Measurements from ENCODE around the gene PRSS8. TPM values are rescaled to one million over a fixed set of nuclear protein-coding genes. Genes with fewer than 3 reads are reported as not detected.
"Not testable (repeated sequence)": the region's sequence is repeated elsewhere in the genome, so short reads cannot be mapped to it uniquely, and the experiment has no call there.

The PRSS8 gene
- total RNA-seq, 1 donor from 2014 or later = 84.7 TPM

- Mint-ChIP-seq H3K4me3 (no peak overlapping the region), H3K36me3 (peaks cover 4% of the 10 kb centered on the region)
- peak; percentile 89 for DNase-seq (ENCODE audit: extremely low spot score, unreplicated experiment)
These were observed 29.8 kb downstream of the PRSS8 start for GRCh38 chr16:31105677-31106213.

DNA sequence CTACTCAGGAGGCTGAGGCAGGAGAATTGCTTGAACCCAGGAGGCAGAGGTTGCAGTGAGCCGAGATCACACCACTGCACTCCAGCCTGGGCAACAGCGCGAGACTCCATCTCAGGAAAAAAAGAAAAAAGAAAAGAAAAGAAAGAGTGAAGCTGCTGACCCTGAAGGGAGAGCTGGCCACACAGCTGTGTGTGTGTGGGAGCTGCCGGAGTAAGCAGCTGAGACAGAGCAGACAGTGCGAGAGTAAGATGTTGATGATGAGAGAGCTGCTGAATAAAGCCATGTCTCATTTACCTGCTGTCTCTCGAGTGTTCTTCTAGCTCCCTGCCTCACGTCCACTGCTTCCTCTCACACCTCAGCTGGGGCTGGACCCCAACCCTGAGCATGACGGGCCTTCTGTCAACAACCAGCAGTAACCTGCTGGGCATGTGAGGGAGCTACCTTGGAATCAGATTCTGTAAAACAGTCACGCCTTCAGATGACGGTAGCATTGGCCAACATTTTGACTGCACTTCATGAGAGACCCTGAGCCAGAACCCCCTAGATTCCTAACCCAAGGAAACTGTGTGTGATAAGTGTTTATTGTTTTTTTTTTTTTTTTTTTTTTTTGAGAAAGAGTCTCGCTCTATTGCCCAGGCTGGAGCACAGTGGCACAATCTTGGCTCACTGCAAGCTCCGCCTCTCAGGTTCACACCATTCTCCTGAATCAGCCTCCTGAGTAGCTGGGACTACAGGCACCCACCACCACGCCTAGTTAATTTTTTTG is 34.5 kb downstream of the PRSS8 start:
- not testable (repeated sequence) for H3K36me3 Mint-ChIP-seq; DNase-seq (ENCODE audit: extremely low spot score, unreplicated experiment); H3K27ac Mint-ChIP-seq; H3K27me3 Mint-ChIP-seq; H3K9me3 Mint-ChIP-seq; H3K4me1 Mint-ChIP-seq (ENCODE audit: unreplicated experiment); H3K4me3 Mint-ChIP-seq

More at GRCh38 chr16:31105677-31106213, 29.8 kb downstream of the PRSS8 start:
- peak overlapping the region; percentile 61 for H3K27ac Mint-ChIP-seq
- TF ChIP-seq CTCF (conservative IDR thresholded peaks at IDR 0.05) = peak; percentile 81
- peaks cover 10% of the 10 kb centered on the region for H3K4me1 Mint-ChIP-seq (ENCODE audit: unreplicated experiment)
- H3K27me3 Mint-ChIP-seq = no peaks in the 10 kb centered on the region
- H3K9me3 Mint-ChIP-seq = no peaks in the 10 kb centered on the region

- no peak for DNase-seq (ENCODE audit: extremely low spot score, unreplicated experiment)
- Mint-ChIP-seq H3K27ac (no peak overlapping the region), H3K4me1 (ENCODE audit: unreplicated experiment) (peaks cover 4% of the 10 kb centered on the region), H3K9me3 (peaks cover 5% of the 10 kb centered on the region), H3K4me3 (no peak overlapping the region), H3K36me3 (no peaks in the 10 kb centered on the region), H3K27me3 (peaks cover 4% of the 10 kb centered on the region)
- no peak for TF ChIP-seq CTCF (conservative IDR thresholded peaks at IDR 0.05)
These were observed 35.5 kb downstream of the PRSS8 start for GRCh38 chr16:31099860-31100638.

- TF ChIP-seq CTCF (conservative IDR thresholded peaks at IDR 0.05) = no peak
- Mint-ChIP-seq H3K9me3 (peaks cover 5% of the 10 kb centered on the region), H3K4me1 (ENCODE audit: unreplicated experiment) (peaks cover 11% of the 10 kb centered on the region), H3K36me3 (no peaks in the 10 kb centered on the region), H3K27me3 (no peaks in the 10 kb centered on the region), H3K27ac (peak within 1 kb of the TSS; percentile 92), H3K4me3 (peak within 1 kb of the TSS; percentile 95)
- peak; percentile 95 for DNase-seq (ENCODE audit: extremely low spot score, unreplicated experiment)
These were observed 41.0 kb downstream of the PRSS8 start, which contains the start of gene VKORC1 for GRCh38 chr16:31094424-31095120. Gene VKORC1 (minus strand): TSS chr16:31094797. CDS start chr16:31094729, 68 bp downstream.

- no peak for TF ChIP-seq CTCF (conservative IDR thresholded peaks at IDR 0.05)
- no peaks in the 10 kb centered on the region for H3K27me3 Mint-ChIP-seq
- H3K4me1 Mint-ChIP-seq (ENCODE audit: unreplicated experiment) = peaks cover 11% of the 10 kb centered on the region
- peaks cover 5% of the 10 kb centered on the region for H3K9me3 Mint-ChIP-seq
- H3K4me3 Mint-ChIP-seq = peak overlapping the region; percentile 95
- no peaks in the 10 kb centered on the region for H3K36me3 Mint-ChIP-seq
- H3K27ac Mint-ChIP-seq = peak overlapping the region; percentile 92
- DNase-seq (ENCODE audit: extremely low spot score, unreplicated experiment) = no peak
These were observed 41.5 kb downstream of the PRSS8 start for GRCh38 chr16:31094088-31094423.

Data from type B pancreatic cell (in vitro differentiated cells).